Gastrocnemius medialis (tissue), 4 donors: Measurements from ENCODE around the gene TESK2.

Experiments
- CTCF ChIP-seq, 5 experiments: fragments of 450-650 bp in 3 of 5; fragments of 200-600 bp in 2 of 5; sonication (generic) in 2 of 5; IDR thresholded peaks in 4 of 5; conservative IDR thresholded peaks in 1 of 5; 1 replicate in 4 of 5; 2 replicates in 1 of 5; pipeline ENCODE4 v1.5.1; 2016 to 2019; ENCODE audit warnings: antibody characterized with exemption in 5 of 5, mild to moderate bottlenecking in 3 of 5, moderate library complexity in 3 of 5
- POLR2A ChIP-seq, 2 donors: fragments of 450-650 bp; IDR thresholded peaks; one replicate each; pipeline ENCODE4 v1.6.1; 2017; ENCODE audit warnings: antibody characterized with exemption in 2 of 2, mild to moderate bottlenecking in 2 of 2, moderate library complexity in 2 of 2

GRCh38 chr1:45414746-45415145 is 76.2 kb downstream of the TESK2 start:
- TF ChIP-seq CTCF (IDR thresholded peaks at IDR 0.05 in 4 of 5, conservative IDR thresholded peaks at IDR 0.05 in 1 of 5) (no peak), POLR2A (IDR thresholded peaks at IDR 0.05) (no peak)
